Bronchial epithelial cell (primary cell): ENCODE data around the gene ERBB4. TPM values are rescaled to one million over a fixed set of nuclear protein-coding genes. Genes with fewer than 3 reads are reported as not detected.

Source experiments
- DNase-seq: peaks from one replicate; pipeline ENCODE4 v3.0.0-alpha.2; 2010; ENCODE audit warnings: low read depth
- FAIRE-seq: peaks from 2 replicates; lab custom pipeline; 2011; peaks lifted over from hg19 to GRCh38; lab: Jason Lieb, UNC
- H3K27me3 ChIP-seq: 2 replicates; pipeline ENCODE4 v1.5.1; 2011; ENCODE audit warnings: low read length; ENCODE audit not compliant: control insufficient read depth, insufficient read depth
- H3K36me3 ChIP-seq: 2 replicates; pipeline ENCODE4 v1.5.1; 2011; ENCODE audit warnings: low read length; ENCODE audit not compliant: control insufficient read depth, insufficient read depth
- H3K4me3 ChIP-seq: 2 replicates; pipeline ENCODE4 v1.5.1; 2011; ENCODE audit warnings: mild to moderate bottlenecking, low read depth, low read length, control low read depth
- CTCF ChIP-seq: IDR thresholded peaks from 2 replicates; pipeline ENCODE4 v1.5.1; 2011; ENCODE audit warnings: mild to moderate bottlenecking, moderate library complexity, low read length, control low read depth, inconsistent platforms; ENCODE audit not compliant: insufficient read depth, severe bottlenecking
- total RNA-seq: library from RNA; depleted of rRNA; stranded (reverse); fragments of >200 nt; gene quantifications from 2 replicates; pipeline ENCODE4 v1.2.1, GENCODE V29; 2014

The ERBB4 gene
- total RNA-seq, 1 donor from 2014 or later: under 0.01 TPM

GRCh38 chr2:211854832-211855231 lies 683.8 kb downstream of the ERBB4 start:
- Histone ChIP-seq H3K4me3 (no peak overlapping the region), H3K36me3 (no peaks in the 10 kb centered on the region), H3K27me3 (no peaks in the 10 kb centered on the region)
- FAIRE-seq (no peak), DNase-seq (no peak)
- no peak for TF ChIP-seq CTCF

- no peak for FAIRE-seq
- DNase-seq: no peak
These were observed 691.9 kb downstream of the ERBB4 start for GRCh38 chr2:211846714-211847113.

GRCh38 chr2:211846036-211846400 lies 692.6 kb downstream of the ERBB4 start:
- Histone ChIP-seq H3K27me3 (no peaks in the 10 kb centered on the region), H3K4me3 (no peak overlapping the region), H3K36me3 (no peaks in the 10 kb centered on the region)
- FAIRE-seq (no peak), DNase-seq (no peak)
- no peak for TF ChIP-seq CTCF

More at GRCh38 chr2:211846714-211847113, 691.9 kb downstream of the ERBB4 start:
- no peak overlapping the region for H3K4me3 ChIP-seq
- H3K36me3 ChIP-seq: no peaks in the 10 kb centered on the region
- no peaks in the 10 kb centered on the region for H3K27me3 ChIP-seq
- no peak for TF ChIP-seq CTCF

GRCh38 chr2:211845338-211846035 lies 693.1 kb downstream of the ERBB4 start:
- Histone ChIP-seq H3K36me3 (no peaks in the 10 kb centered on the region), H3K4me3 (no peak overlapping the region), H3K27me3 (no peaks in the 10 kb centered on the region)
- FAIRE-seq: no peak
- TF ChIP-seq CTCF: no peak
- DNase-seq: no peak

GRCh38 chr2:211837706-211838105 lies 700.9 kb downstream of the ERBB4 start:
- Histone ChIP-seq H3K36me3 (no peaks in the 10 kb centered on the region), H3K27me3 (no peaks in the 10 kb centered on the region), H3K4me3 (no peak overlapping the region)
- FAIRE-seq: no peak
- DNase-seq: peak; percentile 59
- TF ChIP-seq CTCF: no peak

GRCh38 chr2:211837206-211837605 lies 701.4 kb downstream of the ERBB4 start:
- FAIRE-seq (no peak), DNase-seq (no peak)
- H3K36me3 ChIP-seq: no peaks in the 10 kb centered on the region
- TF ChIP-seq CTCF: no peak
- no peak overlapping the region for H3K4me3 ChIP-seq
- no peaks in the 10 kb centered on the region for H3K27me3 ChIP-seq
